ENCODE data around the gene MAN1A1.

DNA sequence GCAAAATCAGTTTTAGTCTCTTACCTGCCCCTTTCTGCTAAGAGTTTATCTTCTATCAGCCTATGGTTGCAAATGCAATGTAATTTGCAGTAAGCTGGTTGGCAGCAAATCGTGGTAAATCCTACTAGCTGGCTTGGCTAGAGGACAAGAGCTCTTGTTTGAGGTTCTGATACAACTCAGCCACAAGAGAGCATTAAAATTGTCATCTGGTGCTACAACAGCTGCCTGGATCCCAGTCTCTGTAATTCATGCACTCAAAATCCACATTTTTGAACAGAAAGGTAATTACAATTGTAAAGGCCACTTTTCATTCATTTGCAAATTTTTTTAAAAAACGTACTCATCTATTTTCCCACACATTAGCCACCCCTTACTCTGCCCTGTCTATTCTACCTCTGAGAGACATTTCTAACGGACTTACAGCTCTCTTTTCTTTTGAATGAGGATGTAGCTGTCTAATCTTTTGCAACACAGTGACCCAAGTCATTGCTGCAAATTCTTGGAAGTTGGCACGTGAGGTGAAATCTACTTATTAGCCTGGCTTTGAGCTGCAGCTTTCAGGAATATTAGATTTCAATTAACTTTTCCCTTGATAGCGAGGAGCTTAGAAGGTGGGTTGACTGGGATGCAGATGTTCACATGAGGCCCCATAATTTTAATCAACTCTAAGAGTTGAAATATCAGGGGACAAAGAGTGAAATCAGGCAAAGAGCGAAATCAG, 217.1 kb downstream of the MAN1A1 start:
- TF ChIP-seq EZH2 (IDR thresholded peaks at IDR 0.05; ENCODE audit: low read length) = no peak
- TF ChIP-seq, protein P1, sequence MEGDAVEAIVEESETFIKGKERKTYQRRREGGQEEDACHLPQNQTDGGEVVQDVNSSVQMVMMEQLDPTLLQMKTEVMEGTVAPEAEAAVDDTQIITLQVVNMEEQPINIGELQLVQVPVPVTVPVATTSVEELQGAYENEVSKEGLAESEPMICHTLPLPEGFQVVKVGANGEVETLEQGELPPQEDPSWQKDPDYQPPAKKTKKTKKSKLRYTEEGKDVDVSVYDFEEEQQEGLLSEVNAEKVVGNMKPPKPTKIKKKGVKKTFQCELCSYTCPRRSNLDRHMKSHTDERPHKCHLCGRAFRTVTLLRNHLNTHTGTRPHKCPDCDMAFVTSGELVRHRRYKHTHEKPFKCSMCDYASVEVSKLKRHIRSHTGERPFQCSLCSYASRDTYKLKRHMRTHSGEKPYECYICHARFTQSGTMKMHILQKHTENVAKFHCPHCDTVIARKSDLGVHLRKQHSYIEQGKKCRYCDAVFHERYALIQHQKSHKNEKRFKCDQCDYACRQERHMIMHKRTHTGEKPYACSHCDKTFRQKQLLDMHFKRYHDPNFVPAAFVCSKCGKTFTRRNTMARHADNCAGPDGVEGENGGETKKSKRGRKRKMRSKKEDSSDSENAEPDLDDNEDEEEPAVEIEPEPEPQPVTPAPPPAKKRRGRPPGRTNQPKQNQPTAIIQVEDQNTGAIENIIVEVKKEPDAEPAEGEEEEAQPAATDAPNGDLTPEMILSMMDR (optimal IDR thresholded peaks at IDR 0.05 in 1 of 3, IDR thresholded peaks at IDR 0.05 in 1 of 3, conservative IDR thresholded peaks at IDR 0.05 in 1 of 3; ENCODE audit: extremely low read depth in 1 of 3, insufficient read depth in 2 of 3, low read length in 3 of 3) = no peak

All from keratinocyte (primary cell).